Progenitor cell of endocrine pancreas (in vitro differentiated cells): Measurements from ENCODE around the gene PRSS57. TPM values are rescaled to one million over a fixed set of nuclear protein-coding genes. Genes with fewer than 3 reads are reported as not detected.
"Not testable (repeated sequence)": the region's sequence is repeated elsewhere in the genome, so short reads cannot be mapped to it uniquely, and the experiment has no call there.

Source experiments
- DNase-seq: peaks from one replicate; pipeline ENCODE4 v3.0.0; 2021; ENCODE audit warnings: low spot score; ENCODE audit not compliant: unreplicated experiment
- H3K27ac Mint-ChIP-seq: 2 replicates; pipeline ENCODE4 v1.8.0; 2021; ENCODE audit warnings: mild to moderate bottlenecking, moderate library complexity, mixed read lengths
- H3K27me3 Mint-ChIP-seq: 2 replicates; pipeline ENCODE4 v1.8.0; 2021; ENCODE audit warnings: mixed read lengths
- H3K36me3 Mint-ChIP-seq: 2 replicates; pipeline ENCODE4 v1.8.0; 2022; ENCODE audit warnings: mixed read lengths; ENCODE audit not compliant: insufficient read depth
- H3K4me1 Mint-ChIP-seq: 2 replicates; pipeline ENCODE4 v1.8.0; 2021; ENCODE audit warnings: low read depth, mixed read lengths
- H3K4me3 Mint-ChIP-seq: 2 replicates; pipeline ENCODE4 v1.8.0; 2021; ENCODE audit warnings: low read depth, mild to moderate bottlenecking, moderate library complexity, mixed read lengths
- H3K9me3 Mint-ChIP-seq: 2 replicates; pipeline ENCODE4 v1.8.0; 2021; ENCODE audit warnings: low read depth, mixed read lengths
- total RNA-seq: library from RNA; stranded (reverse); gene quantifications from 2 replicates; pipeline ENCODE4 v1.2.1, GENCODE V29; 2021
- TF ChIP-seq, protein P1 (sequence below): fragments of 200-600 bp; sonication (generic); IDR thresholded peaks from one replicate; pipeline ENCODE4 v1.5.0; 2021; ENCODE audit warnings: antibody characterized with exemption, mild to moderate bottlenecking; ENCODE audit not compliant: unreplicated experiment

PRSS57 gene
- total RNA-seq, 1 donor from 2014 or later, result not detected

DNA sequence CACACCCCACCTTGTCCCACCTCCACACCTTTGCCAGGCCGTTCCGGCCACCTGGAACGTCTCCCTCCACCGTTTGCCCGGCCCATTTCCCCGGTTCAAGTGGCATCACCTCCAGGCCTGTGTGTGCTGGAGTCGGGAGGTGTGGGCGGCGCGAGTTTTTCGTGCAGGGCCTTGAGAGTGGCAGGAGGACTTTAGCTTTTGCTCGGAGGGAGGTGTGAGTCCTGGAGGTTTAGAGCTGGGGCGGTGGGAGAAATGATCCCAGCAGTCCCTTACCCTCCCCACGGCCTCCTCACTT, 9.1 kb upstream of the PRSS57 start:
- peaks cover 3% of the 10 kb centered on the region for H3K36me3 Mint-ChIP-seq
- H3K4me1 Mint-ChIP-seq, result no peaks in the 10 kb centered on the region
- no peak for DNase-seq
- TF ChIP-seq, protein P1, sequence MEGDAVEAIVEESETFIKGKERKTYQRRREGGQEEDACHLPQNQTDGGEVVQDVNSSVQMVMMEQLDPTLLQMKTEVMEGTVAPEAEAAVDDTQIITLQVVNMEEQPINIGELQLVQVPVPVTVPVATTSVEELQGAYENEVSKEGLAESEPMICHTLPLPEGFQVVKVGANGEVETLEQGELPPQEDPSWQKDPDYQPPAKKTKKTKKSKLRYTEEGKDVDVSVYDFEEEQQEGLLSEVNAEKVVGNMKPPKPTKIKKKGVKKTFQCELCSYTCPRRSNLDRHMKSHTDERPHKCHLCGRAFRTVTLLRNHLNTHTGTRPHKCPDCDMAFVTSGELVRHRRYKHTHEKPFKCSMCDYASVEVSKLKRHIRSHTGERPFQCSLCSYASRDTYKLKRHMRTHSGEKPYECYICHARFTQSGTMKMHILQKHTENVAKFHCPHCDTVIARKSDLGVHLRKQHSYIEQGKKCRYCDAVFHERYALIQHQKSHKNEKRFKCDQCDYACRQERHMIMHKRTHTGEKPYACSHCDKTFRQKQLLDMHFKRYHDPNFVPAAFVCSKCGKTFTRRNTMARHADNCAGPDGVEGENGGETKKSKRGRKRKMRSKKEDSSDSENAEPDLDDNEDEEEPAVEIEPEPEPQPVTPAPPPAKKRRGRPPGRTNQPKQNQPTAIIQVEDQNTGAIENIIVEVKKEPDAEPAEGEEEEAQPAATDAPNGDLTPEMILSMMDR, result no peak
- H3K27ac Mint-ChIP-seq, result no peak overlapping the region
- H3K9me3 Mint-ChIP-seq, result no peaks in the 10 kb centered on the region
- peaks cover 25% of the 10 kb centered on the region for H3K27me3 Mint-ChIP-seq
- H3K4me3 Mint-ChIP-seq, result no peak overlapping the region

GRCh38 chr19:703651-704446, 8.6 kb upstream of the PRSS57 start:
- TF ChIP-seq, protein P1, result no peak
- no peaks in the 10 kb centered on the region for H3K9me3 Mint-ChIP-seq
- peaks cover 3% of the 10 kb centered on the region for H3K36me3 Mint-ChIP-seq
- H3K27me3 Mint-ChIP-seq, result peaks cover 25% of the 10 kb centered on the region
- no peak for DNase-seq
- no peaks in the 10 kb centered on the region for H3K4me1 Mint-ChIP-seq
- no peak overlapping the region for H3K27ac Mint-ChIP-seq
- H3K4me3 Mint-ChIP-seq, result no peak overlapping the region

DNA sequence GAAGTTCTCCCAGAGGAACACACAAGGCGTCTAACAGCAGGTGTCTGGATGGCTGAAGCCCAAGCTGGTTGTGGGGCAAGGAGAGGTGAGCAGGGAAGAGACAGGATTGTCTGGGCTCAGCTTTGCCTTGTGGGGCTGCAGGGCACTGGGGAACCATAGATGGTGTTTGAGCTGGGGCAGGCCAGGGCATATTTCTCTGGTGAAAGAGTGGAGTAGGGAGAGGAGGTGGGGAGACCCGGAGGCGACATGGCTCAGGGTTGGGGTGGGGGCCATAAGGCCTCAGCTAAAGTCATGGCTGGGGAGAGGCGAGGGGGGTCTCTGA, 8.0 kb upstream of the PRSS57 start:
- no peak for DNase-seq
- TF ChIP-seq, protein P1, result no peak
- Mint-ChIP-seq H3K27ac (no peak overlapping the region), H3K36me3 (peaks cover 3% of the 10 kb centered on the region), H3K27me3 (peaks cover 25% of the 10 kb centered on the region), H3K4me3 (peak overlapping the region; percentile 24), H3K4me1 (no peaks in the 10 kb centered on the region), H3K9me3 (no peaks in the 10 kb centered on the region)

GRCh38 chr19:702847-703246, 7.6 kb upstream of the PRSS57 start:
- not testable (repeated sequence) for DNase-seq, H3K36me3 Mint-ChIP-seq, H3K9me3 Mint-ChIP-seq, H3K4me1 Mint-ChIP-seq, H3K4me3 Mint-ChIP-seq, H3K27ac Mint-ChIP-seq
- H3K27me3 Mint-ChIP-seq, result peaks cover 25% of the 10 kb centered on the region

GRCh38 chr19:699885-700284, 4.6 kb upstream of the PRSS57 start:
- not testable (repeated sequence) for H3K36me3 Mint-ChIP-seq, H3K27ac Mint-ChIP-seq, DNase-seq, H3K9me3 Mint-ChIP-seq, H3K4me1 Mint-ChIP-seq, H3K4me3 Mint-ChIP-seq
- H3K27me3 Mint-ChIP-seq, result peaks cover 16% of the 10 kb centered on the region

GRCh38 chr19:698529-698928, 3.3 kb upstream of the PRSS57 start:
- peaks cover 12% of the 10 kb centered on the region for H3K27me3 Mint-ChIP-seq
- H3K4me3 Mint-ChIP-seq, H3K9me3 Mint-ChIP-seq, H3K27ac Mint-ChIP-seq, H3K36me3 Mint-ChIP-seq, H3K4me1 Mint-ChIP-seq, DNase-seq: not testable (repeated sequence)
